ENCODE results near the gene LY86. TPM values are rescaled to one million over a fixed set of nuclear protein-coding genes. Genes with fewer than 3 reads are reported as not detected.
"Not testable (repeated sequence)": the region's sequence is repeated elsewhere in the genome, so short reads cannot be mapped to it uniquely, and the experiment has no call there.

The LY86 gene
- total RNA-seq, 1 donor from 2014 or later = not detected

GRCh38 chr6:6602262-6602661 is 13.7 kb downstream of the LY86 start:
- TF ChIP-seq, protein P1, sequence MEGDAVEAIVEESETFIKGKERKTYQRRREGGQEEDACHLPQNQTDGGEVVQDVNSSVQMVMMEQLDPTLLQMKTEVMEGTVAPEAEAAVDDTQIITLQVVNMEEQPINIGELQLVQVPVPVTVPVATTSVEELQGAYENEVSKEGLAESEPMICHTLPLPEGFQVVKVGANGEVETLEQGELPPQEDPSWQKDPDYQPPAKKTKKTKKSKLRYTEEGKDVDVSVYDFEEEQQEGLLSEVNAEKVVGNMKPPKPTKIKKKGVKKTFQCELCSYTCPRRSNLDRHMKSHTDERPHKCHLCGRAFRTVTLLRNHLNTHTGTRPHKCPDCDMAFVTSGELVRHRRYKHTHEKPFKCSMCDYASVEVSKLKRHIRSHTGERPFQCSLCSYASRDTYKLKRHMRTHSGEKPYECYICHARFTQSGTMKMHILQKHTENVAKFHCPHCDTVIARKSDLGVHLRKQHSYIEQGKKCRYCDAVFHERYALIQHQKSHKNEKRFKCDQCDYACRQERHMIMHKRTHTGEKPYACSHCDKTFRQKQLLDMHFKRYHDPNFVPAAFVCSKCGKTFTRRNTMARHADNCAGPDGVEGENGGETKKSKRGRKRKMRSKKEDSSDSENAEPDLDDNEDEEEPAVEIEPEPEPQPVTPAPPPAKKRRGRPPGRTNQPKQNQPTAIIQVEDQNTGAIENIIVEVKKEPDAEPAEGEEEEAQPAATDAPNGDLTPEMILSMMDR (IDR thresholded peaks at IDR 0.05; ENCODE audit: insufficient read depth, low read length, severe bottlenecking) = no peak
- FAIRE-seq = no peak
- Histone ChIP-seq H3K27me3 (ENCODE audit: control insufficient read depth, insufficient read depth, low read length) (no peaks in the 10 kb centered on the region), H3K36me3 (ENCODE audit: control insufficient read depth, insufficient read depth, low read length) (no peaks in the 10 kb centered on the region), H3K4me3 (ENCODE audit: low read depth, low read length) (no peak overlapping the region)
- DNase-seq (ENCODE audit: low read depth) = no peak

GRCh38 chr6:6603317-6603716 is 14.8 kb downstream of the LY86 start:
- FAIRE-seq = no peak

GRCh38 chr6:6604015-6604414 is 15.5 kb downstream of the LY86 start:
- no peaks in the 10 kb centered on the region for H3K27me3 ChIP-seq (ENCODE audit: control insufficient read depth, insufficient read depth, low read length)
- TF ChIP-seq, protein P1 (IDR thresholded peaks at IDR 0.05; ENCODE audit: insufficient read depth, low read length, severe bottlenecking) = no peak
- FAIRE-seq (no peak), DNase-seq (ENCODE audit: low read depth) (no peak)
- no peaks in the 10 kb centered on the region for H3K36me3 ChIP-seq (ENCODE audit: control insufficient read depth, insufficient read depth, low read length)
- H3K4me3 ChIP-seq (ENCODE audit: low read depth, low read length) = no peak overlapping the region

More at GRCh38 chr6:6603317-6603716, 14.8 kb downstream of the LY86 start:
- H3K4me3 ChIP-seq (ENCODE audit: low read depth, low read length) = no peak overlapping the region
- no peaks in the 10 kb centered on the region for H3K27me3 ChIP-seq (ENCODE audit: control insufficient read depth, insufficient read depth, low read length)
- TF ChIP-seq, protein P1 (IDR thresholded peaks at IDR 0.05; ENCODE audit: insufficient read depth, low read length, severe bottlenecking) = no peak
- no peak for DNase-seq (ENCODE audit: low read depth)
- no peaks in the 10 kb centered on the region for H3K36me3 ChIP-seq (ENCODE audit: control insufficient read depth, insufficient read depth, low read length)

DNA sequence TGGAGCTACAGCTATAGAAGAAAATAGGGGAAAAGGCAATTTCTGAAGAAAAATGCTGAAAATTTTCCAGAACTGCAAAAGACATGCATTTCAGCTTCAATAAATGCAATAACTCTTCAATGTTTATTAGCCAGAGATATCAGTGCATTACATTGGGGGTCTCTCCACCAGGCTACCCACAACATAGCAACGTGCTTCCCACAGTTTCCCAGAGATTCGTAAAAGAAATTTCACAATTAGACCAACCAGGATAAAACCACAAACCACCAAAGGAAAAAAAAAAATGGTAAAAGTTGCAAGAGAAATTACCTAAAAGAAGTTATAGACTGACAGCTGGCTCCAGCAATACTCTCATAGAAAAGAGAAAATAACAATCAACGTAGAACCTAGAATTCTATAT is 16.0 kb downstream of the LY86 start:
- FAIRE-seq (no peak), DNase-seq (ENCODE audit: low read depth) (no peak)
- TF ChIP-seq, protein P1 (IDR thresholded peaks at IDR 0.05; ENCODE audit: insufficient read depth, low read length, severe bottlenecking) = no peak
- Histone ChIP-seq H3K27me3 (ENCODE audit: control insufficient read depth, insufficient read depth, low read length) (no peaks in the 10 kb centered on the region), H3K36me3 (ENCODE audit: control insufficient read depth, insufficient read depth, low read length) (no peaks in the 10 kb centered on the region), H3K4me3 (ENCODE audit: low read depth, low read length) (no peak overlapping the region)

DNA sequence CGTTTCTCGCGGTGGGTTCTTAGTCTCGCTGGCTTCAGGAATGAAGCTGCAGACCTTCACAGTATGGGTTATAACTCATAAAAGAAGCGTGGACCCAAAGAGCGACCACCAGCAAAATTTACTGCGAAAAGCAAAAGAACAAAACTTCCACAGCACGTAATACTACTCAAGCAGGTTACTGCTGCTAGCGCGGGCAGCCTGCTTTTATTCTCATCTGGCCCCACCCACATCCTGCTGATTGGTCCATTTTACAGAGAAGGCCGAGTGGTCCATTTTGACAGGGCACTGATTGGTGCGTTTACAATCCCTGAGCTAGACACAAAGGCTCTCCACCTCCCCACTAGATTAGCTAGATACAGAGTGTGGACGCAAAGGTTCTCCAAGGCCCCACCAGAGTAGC is 17.4 kb downstream of the LY86 start:
- Histone ChIP-seq H3K36me3 (ENCODE audit: control insufficient read depth, insufficient read depth, low read length) (no peaks in the 10 kb centered on the region), H3K27me3 (ENCODE audit: control insufficient read depth, insufficient read depth, low read length) (no peaks in the 10 kb centered on the region), H3K4me3 (ENCODE audit: low read depth, low read length) (no peak overlapping the region)
- TF ChIP-seq, protein P1 (IDR thresholded peaks at IDR 0.05; ENCODE audit: insufficient read depth, low read length, severe bottlenecking) = no peak
- DNase-seq (ENCODE audit: low read depth) (no peak), FAIRE-seq (no peak)

DNA sequence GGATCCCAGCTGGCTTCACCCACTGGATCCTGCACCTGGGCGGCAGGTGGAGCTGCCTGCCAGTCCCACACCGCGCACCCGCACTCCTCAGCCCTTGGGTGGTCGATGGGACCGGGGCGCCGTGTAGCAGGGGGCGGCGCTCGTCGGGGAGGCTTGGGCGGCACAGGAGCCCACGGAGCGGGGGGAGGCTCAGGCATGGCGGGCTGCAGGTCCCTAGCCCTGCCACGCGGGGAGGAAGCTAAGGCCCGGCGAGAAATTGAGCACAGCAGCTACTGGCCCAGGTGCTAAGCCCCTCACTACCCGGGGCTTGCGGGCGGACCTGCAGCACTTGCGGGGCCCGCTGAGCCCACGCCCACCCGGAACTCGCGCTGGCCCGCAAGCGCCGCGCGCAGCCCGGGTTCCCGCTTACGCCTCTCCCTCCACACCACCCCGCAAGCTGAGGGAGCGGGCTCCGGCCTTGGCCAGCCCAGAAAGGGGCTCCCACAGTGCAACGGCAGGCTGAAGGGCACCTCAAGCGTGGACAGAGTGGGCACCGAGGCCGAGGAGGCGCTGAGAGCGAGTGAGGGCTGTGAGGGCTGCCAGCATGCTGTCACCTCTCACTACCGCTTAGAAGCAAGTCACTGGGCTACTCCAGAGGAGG is 18.0 kb downstream of the LY86 start:
- H3K36me3 ChIP-seq (ENCODE audit: control insufficient read depth, insufficient read depth, low read length); FAIRE-seq; H3K4me3 ChIP-seq (ENCODE audit: low read depth, low read length); DNase-seq (ENCODE audit: low read depth); H3K27me3 ChIP-seq (ENCODE audit: control insufficient read depth, insufficient read depth, low read length): not testable (repeated sequence)
